Aorta (tissue), 5 donors: ENCODE data around the gene GRN. TPM values are rescaled to one million over a fixed set of nuclear protein-coding genes. Genes with fewer than 3 reads are reported as not detected.
A peak's percentile ranks its signal among the peaks of the same experiment; 100 is the strongest.
"Not testable (repeated sequence)": the region's sequence is repeated elsewhere in the genome, so short reads cannot be mapped to it uniquely, and the experiment has no call there.

ENCODE experiments used
- ATAC-seq: fragments of 200-7000 bp; cut with Tn5 transposase; one replicate; pipeline ENCODE4 v1.9.1; 2022; ENCODE audit warnings: moderate library complexity; ENCODE audit not compliant: low FRiP score
- DNase-seq, 2 donors: peaks; one replicate each; pipeline ENCODE4 v3.0.0-alpha.2; 2020
- H3K27ac ChIP-seq, 2 donors: one replicate each; pipeline ENCODE4 v1.5.1; 2013; ENCODE audit warnings: low read length in 2 of 2, mild to moderate bottlenecking in 2 of 2, moderate library complexity in 2 of 2, control low read depth in 1 of 2, inconsistent platforms in 1 of 2, low read depth in 1 of 2
- H3K27me3 ChIP-seq, 2 donors: one replicate each; pipeline ENCODE4 v1.6.1; 2013; ENCODE audit warnings: control low read depth in 1 of 2, low read length in 1 of 2, mild to moderate bottlenecking in 1 of 2, moderate library complexity in 1 of 2; ENCODE audit not compliant: insufficient read depth in 2 of 2, control insufficient read depth in 1 of 2
- H3K36me3 ChIP-seq, 2 donors: one replicate each; pipeline ENCODE4 v1.6.1; 2013; ENCODE audit warnings: control low read depth in 1 of 2, low read length in 1 of 2, mild to moderate bottlenecking in 1 of 2; ENCODE audit not compliant: insufficient read depth in 2 of 2, control insufficient read depth in 1 of 2
- H3K4me1 ChIP-seq, 2 donors: one replicate each; pipeline ENCODE4 v1.6.1; 2013; ENCODE audit warnings: low read length in 2 of 2, control low read depth in 1 of 2, mild to moderate bottlenecking in 1 of 2, moderate library complexity in 1 of 2; ENCODE audit not compliant: insufficient read depth in 2 of 2, control insufficient read depth in 1 of 2
- H3K4me3 ChIP-seq, 2 donors: one replicate each; pipeline ENCODE4 v1.5.1; 2013; ENCODE audit warnings: low read length in 2 of 2, control low read depth in 1 of 2, mild to moderate bottlenecking in 1 of 2
- H3K9me3 ChIP-seq: one replicate; pipeline ENCODE4 v1.6.1; 2013; ENCODE audit warnings: mild to moderate bottlenecking, low read length; ENCODE audit not compliant: control insufficient read depth
- WGBS, 2 donors: extraction: QIAGEN DNeasy Blood & Tissue Kit; methylation state at CpG; one replicate each; pipeline ENCODE4 v1.1.7; 2013; 5-methylcytosine and 5-hydroxymethylcytosine counted together
- intact Hi-C, 2 donors: fragments of 100-400 bp; cut with DNase I; formaldehyde crosslinking; loops; one replicate each; pipeline versions ENCODE4 v1.14.2 to v1.15.0; 2022
- polyA plus RNA-seq, 2 donors: library from polyadenylated mRNA; stranded (reverse); fragments of 200-250 nt; gene quantifications; one replicate each; pipeline ENCODE4 v1.2.3, GENCODE V29; 2013
- total RNA-seq, 2 donors: library from RNA; stranded (reverse); fragmentation: NEBNext Ultra II Directional; extraction: Animal tissue kit (Norgen Biotek cat#: 25700); gene quantifications; one replicate each; pipeline ENCODE4 v1.2.1, GENCODE V29; 2021
- donor health status: healthy with polysubstance abuse.
- donor health status: Bipolar disorder and iron deficiency.
- donor health status: DM: no; HTN: no; CAD: no.
- donor health status: DM: no; HTN: no; CAD: no.
- donor health status: DM: yes; HTN: yes; CAD: no.

Gene GRN
- total and polyA plus RNA-seq, 4 donors = 125 to 248 (median 154) TPM

- intact Hi-C loops, ATAC-seq, DNase-seq, H3K27me3 ChIP-seq, H3K36me3 ChIP-seq, H3K4me1 ChIP-seq, H3K27ac ChIP-seq, H3K4me3 ChIP-seq, H3K9me3 ChIP-seq: not testable (repeated sequence)
- 89 to 91% methylated on average over 38 to 42 of the region's 42 CpGs for WGBS, 2 donors
Measured at GRCh38 chr17:44368391-44369243, 23.5 kb downstream of the GRN start.

- H3K27ac ChIP-seq, H3K9me3 ChIP-seq, intact Hi-C loops, DNase-seq, H3K4me3 ChIP-seq, H3K27me3 ChIP-seq, ATAC-seq, H3K36me3 ChIP-seq, H3K4me1 ChIP-seq: not testable (repeated sequence)
- 61 to 62% methylated on average over 17 of the region's 17 CpGs for whole genome bisulfite sequencing, 2 donors
Measured at GRCh38 chr17:44369414-44370023, 24.4 kb downstream of the GRN start.

- Histone ChIP-seq H3K4me3 (no peak overlapping the region), H3K27me3 (no peaks in the 10 kb centered on the region), H3K4me1 (no peaks in the 10 kb centered on the region), H3K36me3 (no peaks in the 10 kb centered on the region), H3K27ac (no peak overlapping the region), H3K9me3 (no peaks in the 10 kb centered on the region)
- ATAC-seq (no peak), DNase-seq (no peak)
- 63 to 65% methylated on average over 10 of the region's 10 CpGs for WGBS, 2 donors
- intact Hi-C loops = no loop called here
Measured at GRCh38 chr17:44372036-44372435, 26.9 kb downstream of the GRN start.

- H3K27me3 ChIP-seq = no peaks in the 10 kb centered on the region
- WGBS, 2 donors = 51 to 52% methylated on average over 31 of the region's 31 CpGs
- no peaks in the 10 kb centered on the region for H3K9me3 ChIP-seq
- H3K27ac ChIP-seq = no peak overlapping the region
- DNase-seq (peak in 1 of 2 donors; percentile 57), ATAC-seq (peak; percentile 15)
- H3K36me3 ChIP-seq = no peaks in the 10 kb centered on the region
- intact Hi-C loops = no loop called here
- no peak overlapping the region for H3K4me3 ChIP-seq
- H3K4me1 ChIP-seq = no peaks in the 10 kb centered on the region
Measured at GRCh38 chr17:44374306-44375195, 29.4 kb downstream of the GRN start.

- Histone ChIP-seq H3K27ac (no peak overlapping the region), H3K4me1 (no peaks in the 10 kb centered on the region), H3K36me3 (no peaks in the 10 kb centered on the region), H3K9me3 (no peaks in the 10 kb centered on the region), H3K4me3 (no peak overlapping the region), H3K27me3 (no peaks in the 10 kb centered on the region)
- ATAC-seq (peak; percentile 52), DNase-seq (peak in 1 of 2 donors; percentile 62)
- 29 to 32% methylated on average over 22 of the region's 22 CpGs for WGBS, 2 donors
- intact Hi-C loops = no loop called here
Measured at GRCh38 chr17:44375196-44376017, 30.3 kb downstream of the GRN start.

- intact Hi-C loops = no loop called here
- Histone ChIP-seq H3K4me3 (no peak overlapping the region), H3K9me3 (no peaks in the 10 kb centered on the region), H3K36me3 (no peaks in the 10 kb centered on the region), H3K4me1 (no peaks in the 10 kb centered on the region), H3K27me3 (no peaks in the 10 kb centered on the region), H3K27ac (no peak overlapping the region)
- WGBS, 2 donors = 2 to 3% methylated on average over 5 of the region's 5 CpGs
- peak; percentile 53 for ATAC-seq
- DNase-seq = peak in 1 of 2 donors; percentile 75
Measured at GRCh38 chr17:44376124-44376523, 31.0 kb downstream of the GRN start.

- no peaks in the 10 kb centered on the region for H3K36me3 ChIP-seq
- peak in 1 of 2 donors; percentile 48 for DNase-seq
- intact Hi-C loops = no loop called here
- no peak overlapping the region for H3K4me3 ChIP-seq
- ATAC-seq = no peak
- no peak overlapping the region for H3K27ac ChIP-seq
- WGBS, 2 donors = 80 to 87% methylated on average over 12 of the region's 12 CpGs
- H3K4me1 ChIP-seq = no peaks in the 10 kb centered on the region
- H3K27me3 ChIP-seq = no peaks in the 10 kb centered on the region
- H3K9me3 ChIP-seq = no peaks in the 10 kb centered on the region
Measured at GRCh38 chr17:44376779-44377178, 31.7 kb downstream of the GRN start.

- Histone ChIP-seq H3K27ac (no peak overlapping the region), H3K4me1 (no peaks in the 10 kb centered on the region), H3K27me3 (no peaks in the 10 kb centered on the region), H3K36me3 (no peaks in the 10 kb centered on the region), H3K4me3 (no peak overlapping the region), H3K9me3 (no peaks in the 10 kb centered on the region)
- ATAC-seq = no peak
- WGBS, 2 donors = 83 to 86% methylated on average over 14 of the region's 14 CpGs
- intact Hi-C loops = no loop called here
- peak in 1 of 2 donors; percentile 68 for DNase-seq
Measured at GRCh38 chr17:44378171-44378705, 33.1 kb downstream of the GRN start.
